NCI-H2227 (cell line): ENCODE measurements around the gene HYLS1.

Source experiments
- DNase-seq: peaks from one replicate; lab custom pipeline; 2025; ENCODE audit not compliant: unreplicated experiment; lab: John Stamatoyannopoulos, UW

Gene HYLS1

GRCh38 chr11:125932301-125932700, 44.8 kb downstream of the HYLS1 start:
- no peak for DNase-seq

- DNase-seq: no peak
Observed at GRCh38 chr11:125933030-125933813, 45.8 kb downstream of the HYLS1 start.

- DNase-seq: no peak
Observed at GRCh38 chr11:125934473-125934872, 47.0 kb downstream of the HYLS1 start.

- DNase-seq: no peak
Observed at GRCh38 chr11:125935056-125935455, 47.6 kb downstream of the HYLS1 start.

- no peak for DNase-seq
Observed at GRCh38 chr11:125935618-125936199, 48.2 kb downstream of the HYLS1 start.

GRCh38 chr11:125938418-125938817, 51.0 kb downstream of the HYLS1 start:
- DNase-seq: no peak

GRCh38 chr11:125939081-125939521, 51.6 kb downstream of the HYLS1 start:
- peak; percentile 4 for DNase-seq

GRCh38 chr11:125940145-125940544, 52.7 kb downstream of the HYLS1 start:
- no peak for DNase-seq

GRCh38 chr11:125941267-125941618, 53.8 kb downstream of the HYLS1 start:
- DNase-seq: no peak

- DNase-seq: peak; percentile 45
Observed at GRCh38 chr11:125941619-125942611, 54.4 kb downstream of the HYLS1 start.

- DNase-seq: no peak
Observed at GRCh38 chr11:125942771-125943428, 55.4 kb downstream of the HYLS1 start.

GRCh38 chr11:125943661-125944349, 56.3 kb downstream of the HYLS1 start:
- no peak for DNase-seq

GRCh38 chr11:125944350-125945010, 57.0 kb downstream of the HYLS1 start:
- DNase-seq: no peak

GRCh38 chr11:125945011-125945796, 57.7 kb downstream of the HYLS1 start:
- DNase-seq: no peak

GRCh38 chr11:125945797-125946520, 58.5 kb downstream of the HYLS1 start, which contains the start of gene VSIG10L2:
Gene VSIG10L2, plus strand, starts transcription at chr11:125946044. Its CDS starts 12 bp downstream, at chr11:125946056.
- no peak for DNase-seq

- DNase-seq: no peak
Observed at GRCh38 chr11:125946712-125947418, 59.4 kb downstream of the HYLS1 start.

- DNase-seq: no peak
Observed at GRCh38 chr11:125947419-125948277, 60.2 kb downstream of the HYLS1 start.
